ENCODE results near the gene KIAA1191.

DNA sequence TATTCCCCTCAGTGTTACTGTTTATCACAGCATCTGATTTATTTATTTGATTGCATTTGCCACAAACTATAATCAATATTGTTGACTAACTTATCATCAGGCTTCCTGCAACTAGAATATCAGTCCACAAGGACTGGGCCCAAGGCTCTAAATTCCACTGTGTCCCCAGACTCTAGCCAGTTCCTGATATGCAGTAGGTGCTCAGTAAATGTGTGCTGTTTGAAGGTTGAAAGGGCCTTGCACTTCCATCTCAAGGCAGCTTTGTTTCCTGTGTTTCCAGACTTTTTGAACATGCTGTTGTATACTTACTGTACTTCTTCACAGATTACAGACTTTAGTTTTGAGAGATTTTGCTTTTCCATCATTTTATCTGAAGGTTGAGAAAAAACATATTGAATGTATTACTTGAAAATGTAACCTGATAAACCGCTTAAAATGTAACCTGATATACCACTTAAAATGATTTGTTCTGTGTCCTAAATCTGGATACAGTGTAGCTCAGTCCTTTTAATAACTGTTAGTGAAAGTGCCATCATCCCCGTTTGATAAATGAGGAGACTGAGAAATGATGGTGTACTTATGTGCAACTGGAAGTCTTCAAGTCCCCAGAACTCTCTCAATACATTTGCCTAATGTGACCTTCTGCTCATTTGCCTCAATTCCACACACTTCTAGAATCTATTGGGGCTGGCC lies 18.7 kb downstream of the KIAA1191 start:
- TF ChIP-seq CTCF (IDR thresholded peaks at IDR 0.05) (no peak), POLR2A (IDR thresholded peaks at IDR 0.05) (no peak)

All from breast epithelium (tissue), 3 donors.